Limb (tissue), 2 donors: ENCODE data around the gene OR6J1.
"Not testable (repeated sequence)": the region's sequence is repeated elsewhere in the genome, so short reads cannot be mapped to it uniquely, and the experiment has no call there.

Experiments
- DNase-seq, 2 donors: peaks; one replicate each; pipeline ENCODE4 v3.0.0-alpha.2; 2016; ENCODE audit errors: extremely low spot score in 2 of 2

Gene OR6J1

GRCh38 chr14:22606380-22606779 is 37.8 kb downstream of the OR6J1 start:
- no peak for DNase-seq

- no peak for DNase-seq
Observed at GRCh38 chr14:22602862-22603261, 41.3 kb downstream of the OR6J1 start.

- no peak for DNase-seq
Observed at GRCh38 chr14:22601996-22602395, 42.2 kb downstream of the OR6J1 start.

- DNase-seq, result no peak
Observed at GRCh38 chr14:22601456-22601855, 42.7 kb downstream of the OR6J1 start.

- DNase-seq, result no peak
Observed at GRCh38 chr14:22600027-22600426, 44.1 kb downstream of the OR6J1 start.

- no peak for DNase-seq
Observed at GRCh38 chr14:22599349-22599748, 44.8 kb downstream of the OR6J1 start.

- no peak for DNase-seq
Observed at GRCh38 chr14:22598896-22599244, 45.3 kb downstream of the OR6J1 start.

- peak; percentile 62 to 89 for DNase-seq
Observed at GRCh38 chr14:22598099-22598895, 45.9 kb downstream of the OR6J1 start, which contains the start of gene ABHD4. Gene ABHD4, plus strand, starts transcription at chr14:22598300. Its CDS starts 7 bp downstream, at chr14:22598307.

GRCh38 chr14:22597771-22598098 is 46.4 kb downstream of the OR6J1 start:
- DNase-seq, result no peak

- DNase-seq, result no peak
Observed at GRCh38 chr14:22597265-22597664, 46.9 kb downstream of the OR6J1 start.

GRCh38 chr14:22596354-22596879 is 47.7 kb downstream of the OR6J1 start:
- DNase-seq, result no peak

GRCh38 chr14:22594156-22594716 is 49.9 kb downstream of the OR6J1 start:
- no peak for DNase-seq

- no peak for DNase-seq
Observed at GRCh38 chr14:22593601-22594000, 50.6 kb downstream of the OR6J1 start.

- no peak for DNase-seq
Observed at GRCh38 chr14:22593189-22593588, 51.0 kb downstream of the OR6J1 start.

- peak; percentile 100 for DNase-seq
Observed at GRCh38 chr14:22589096-22589839, 54.9 kb downstream of the OR6J1 start, which contains the start of gene DAD1. Gene DAD1, minus strand, starts transcription at chr14:22589224. Its CDS starts 67 bp downstream, at chr14:22589157.

- DNase-seq, result no peak
Observed at GRCh38 chr14:22588526-22589095, 55.5 kb downstream of the OR6J1 start.

- DNase-seq, result not testable (repeated sequence)
Observed at GRCh38 chr14:22587677-22588422, 56.3 kb downstream of the OR6J1 start.

- no peak for DNase-seq
Observed at GRCh38 chr14:22587247-22587646, 56.9 kb downstream of the OR6J1 start.

- no peak for DNase-seq
Observed at GRCh38 chr14:22583994-22584393, 60.2 kb downstream of the OR6J1 start.
